CD4-positive, alpha-beta T cell (primary cell): ENCODE results near the gene ZFAND6. TPM values are rescaled to one million over a fixed set of nuclear protein-coding genes. Genes with fewer than 3 reads are reported as not detected.
"Not testable (repeated sequence)": the region's sequence is repeated elsewhere in the genome, so short reads cannot be mapped to it uniquely, and the experiment has no call there.

Source experiments
- ATAC-seq: fragments of 200-7000 bp; cut with Tn5 transposase; one replicate; pipeline ENCODE4 v1.10.0; 2022; ENCODE audit warnings: mild to moderate bottlenecking; ENCODE audit not compliant: poor library complexity
- CTCF ChIA-PET: fragments of 350-600 bp; sonication (Branson Sonifier 250); formaldehyde crosslinking; loops from one replicate; lab custom pipeline; 2021; ENCODE audit warnings: antibody characterized with exemption, inconsistent platforms; lab: Charles Lee
- POLR2A ChIA-PET: fragments of 350-600 bp; sonication (Branson Sonifier 250); formaldehyde crosslinking; loops from one replicate; lab custom pipeline; 2021; ENCODE audit warnings: antibody characterized with exemption, inconsistent platforms; lab: Charles Lee
- DNase-seq, 14 experiments: peaks; one replicate each; pipeline ENCODE4 v3.0.0-alpha.2; 2013 to 2020; ENCODE audit warnings: mixed read lengths in 2 of 14
- H3K27ac ChIP-seq, 2 donors: one replicate each; pipeline versions ENCODE4 v1.5.1 to v1.7.0; 2013; ENCODE audit warnings: low read length in 2 of 2, low read depth in 1 of 2, mild to moderate bottlenecking in 1 of 2
- H3K27me3 ChIP-seq, 2 experiments: 1 replicate in 1 of 2; 2 replicates in 1 of 2; pipeline versions ENCODE4 v1.6.1 to v1.7.0; 2013; ENCODE audit warnings: low read length in 2 of 2, control low read depth in 1 of 2, mild to moderate bottlenecking in 1 of 2, moderate library complexity in 1 of 2; ENCODE audit not compliant: insufficient read depth in 2 of 2, control insufficient read depth in 1 of 2
- H3K36me3 ChIP-seq: one replicate; pipeline ENCODE4 v1.6.1; 2013; ENCODE audit warnings: low read length, control low read depth; ENCODE audit not compliant: insufficient read depth
- H3K4me1 ChIP-seq: one replicate; pipeline ENCODE4 v1.6.1; 2013; ENCODE audit warnings: low read length, control low read depth; ENCODE audit not compliant: insufficient read depth
- H3K4me3 ChIP-seq: one replicate; pipeline ENCODE4 v1.5.1; 2013; ENCODE audit warnings: mild to moderate bottlenecking, low read length, moderate library complexity
- H3K9me3 ChIP-seq, 2 experiments: 1 replicate in 1 of 2; 2 replicates in 1 of 2; pipeline versions ENCODE4 v1.6.1 to v1.7.0; 2013; ENCODE audit warnings: low read length in 2 of 2, mild to moderate bottlenecking in 2 of 2, control low read depth in 1 of 2, moderate library complexity in 1 of 2; ENCODE audit not compliant: control insufficient read depth in 1 of 2, insufficient read depth in 1 of 2
- H3K27ac Mint-ChIP-seq: one replicate; pipeline ENCODE4 v1.8.0; 2020; ENCODE audit warnings: mixed read lengths
- H3K27me3 Mint-ChIP-seq: one replicate; pipeline ENCODE4 v1.8.0; 2021; ENCODE audit warnings: mixed read lengths
- H3K36me3 Mint-ChIP-seq: one replicate; pipeline ENCODE4 v1.8.0; 2021; ENCODE audit warnings: low read depth, mixed read lengths
- H3K4me1 Mint-ChIP-seq: one replicate; pipeline ENCODE4 v1.8.0; 2021; ENCODE audit warnings: low read depth, mixed read lengths
- H3K4me3 Mint-ChIP-seq: one replicate; pipeline ENCODE4 v1.8.0; 2020; ENCODE audit warnings: mild to moderate bottlenecking, mixed read lengths
- H3K9me3 Mint-ChIP-seq: one replicate; pipeline ENCODE4 v1.8.0; 2020; ENCODE audit warnings: mixed read lengths
- intact Hi-C, 2 experiments: fragments of 100-400 bp; cut with DNase I in 1 of 2; cut with micrococcal nuclease in 1 of 2; formaldehyde crosslinking; loops; one replicate each; pipeline versions ENCODE4 v1.15.1 to v1.9.0; 2023 to 2025; cut with DNase I, micrococcal nuclease
- total RNA-seq, 174 experiments: library from RNA in 2 of 174; stranded (reverse) in 2 of 174; gene quantifications; one replicate each; pipeline ENCODE4 v1.2.3 and lab custom pipeline; 2021 to 2026
- TF ChIP-seq, protein P1 (sequence below): fragments of 200-600 bp; IDR thresholded peaks from one replicate; pipeline ENCODE4 v1.8.0; 2022; ENCODE audit warnings: antibody characterized with exemption, mild to moderate bottlenecking

The ZFAND6 gene
- total RNA-seq, 2 experiments from 2014 or later, result 65.5 to 69.2 TPM

DNA sequence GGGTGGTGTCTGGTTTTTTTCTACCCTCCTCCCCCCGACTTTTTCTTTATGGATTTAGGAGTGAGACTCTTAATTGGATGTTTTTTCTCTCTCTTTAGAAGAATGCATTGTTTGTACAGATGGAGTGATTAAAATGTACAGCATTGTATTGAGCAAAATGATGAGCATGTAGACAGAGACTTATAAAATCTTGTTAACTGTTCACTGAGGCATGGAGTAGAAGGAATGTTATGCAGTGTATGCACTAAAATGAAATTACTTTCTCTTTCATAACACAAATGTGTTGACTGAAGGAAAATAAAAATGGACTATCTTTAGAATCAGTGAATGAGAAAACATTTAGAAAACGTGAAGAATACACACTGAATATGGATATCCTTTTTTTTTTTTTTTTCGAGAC, 39.8 kb downstream of the ZFAND6 start:
- peaks cover 24% of the 10 kb centered on the region for H3K36me3 Mint-ChIP-seq
- H3K4me1 Mint-ChIP-seq, result peaks cover 53% of the 10 kb centered on the region
- ATAC-seq (no peak), DNase-seq (no peak)
- H3K9me3 Mint-ChIP-seq, result no peaks in the 10 kb centered on the region
- H3K27ac Mint-ChIP-seq, result no peak overlapping the region
- no peak overlapping the region for H3K27ac ChIP-seq
- H3K9me3 ChIP-seq, result no peaks in the 10 kb centered on the region
- ChIA-PET CTCF (no interaction called here), POLR2A (no interaction called here)
- no peaks in the 10 kb centered on the region for H3K4me1 ChIP-seq
- TF ChIP-seq, protein P1, sequence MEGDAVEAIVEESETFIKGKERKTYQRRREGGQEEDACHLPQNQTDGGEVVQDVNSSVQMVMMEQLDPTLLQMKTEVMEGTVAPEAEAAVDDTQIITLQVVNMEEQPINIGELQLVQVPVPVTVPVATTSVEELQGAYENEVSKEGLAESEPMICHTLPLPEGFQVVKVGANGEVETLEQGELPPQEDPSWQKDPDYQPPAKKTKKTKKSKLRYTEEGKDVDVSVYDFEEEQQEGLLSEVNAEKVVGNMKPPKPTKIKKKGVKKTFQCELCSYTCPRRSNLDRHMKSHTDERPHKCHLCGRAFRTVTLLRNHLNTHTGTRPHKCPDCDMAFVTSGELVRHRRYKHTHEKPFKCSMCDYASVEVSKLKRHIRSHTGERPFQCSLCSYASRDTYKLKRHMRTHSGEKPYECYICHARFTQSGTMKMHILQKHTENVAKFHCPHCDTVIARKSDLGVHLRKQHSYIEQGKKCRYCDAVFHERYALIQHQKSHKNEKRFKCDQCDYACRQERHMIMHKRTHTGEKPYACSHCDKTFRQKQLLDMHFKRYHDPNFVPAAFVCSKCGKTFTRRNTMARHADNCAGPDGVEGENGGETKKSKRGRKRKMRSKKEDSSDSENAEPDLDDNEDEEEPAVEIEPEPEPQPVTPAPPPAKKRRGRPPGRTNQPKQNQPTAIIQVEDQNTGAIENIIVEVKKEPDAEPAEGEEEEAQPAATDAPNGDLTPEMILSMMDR, result no peak
- intact Hi-C loops, result no loop called here
- no peak overlapping the region for H3K4me3 ChIP-seq
- no peak overlapping the region for H3K4me3 Mint-ChIP-seq
- no peaks in the 10 kb centered on the region for H3K27me3 Mint-ChIP-seq
- no peaks in the 10 kb centered on the region for H3K27me3 ChIP-seq
- H3K36me3 ChIP-seq, result no peaks in the 10 kb centered on the region

- H3K9me3 Mint-ChIP-seq, CTCF ChIA-PET, H3K27me3 Mint-ChIP-seq, ATAC-seq, H3K4me3 Mint-ChIP-seq, H3K9me3 ChIP-seq, H3K4me3 ChIP-seq, H3K36me3 ChIP-seq, H3K27me3 ChIP-seq, intact Hi-C loops, H3K27ac Mint-ChIP-seq, POLR2A ChIA-PET, H3K27ac ChIP-seq, H3K4me1 ChIP-seq, DNase-seq: not testable (repeated sequence)
- Mint-ChIP-seq H3K4me1 (peaks cover 53% of the 10 kb centered on the region), H3K36me3 (peaks cover 28% of the 10 kb centered on the region)
These were observed 40.2 kb downstream of the ZFAND6 start for GRCh38 chr15:80099662-80100061.

GRCh38 chr15:80100247-80100646, 40.8 kb downstream of the ZFAND6 start:
- Mint-ChIP-seq H3K9me3 (no peaks in the 10 kb centered on the region), H3K27me3 (no peaks in the 10 kb centered on the region), H3K36me3 (peaks cover 25% of the 10 kb centered on the region), H3K4me3 (no peak overlapping the region), H3K27ac (no peak overlapping the region), H3K4me1 (peaks cover 54% of the 10 kb centered on the region)
- no peaks in the 10 kb centered on the region for H3K27me3 ChIP-seq
- H3K9me3 ChIP-seq, result no peaks in the 10 kb centered on the region
- ChIA-PET CTCF (no interaction called here), POLR2A (no interaction called here)
- no peaks in the 10 kb centered on the region for H3K36me3 ChIP-seq
- H3K4me3 ChIP-seq, result no peak overlapping the region
- H3K4me1 ChIP-seq, result no peaks in the 10 kb centered on the region
- intact Hi-C loops, result no loop called here
- no peak for ATAC-seq
- DNase-seq, result no peak
- no peak overlapping the region for H3K27ac ChIP-seq
- TF ChIP-seq, protein P1, result no peak

DNA sequence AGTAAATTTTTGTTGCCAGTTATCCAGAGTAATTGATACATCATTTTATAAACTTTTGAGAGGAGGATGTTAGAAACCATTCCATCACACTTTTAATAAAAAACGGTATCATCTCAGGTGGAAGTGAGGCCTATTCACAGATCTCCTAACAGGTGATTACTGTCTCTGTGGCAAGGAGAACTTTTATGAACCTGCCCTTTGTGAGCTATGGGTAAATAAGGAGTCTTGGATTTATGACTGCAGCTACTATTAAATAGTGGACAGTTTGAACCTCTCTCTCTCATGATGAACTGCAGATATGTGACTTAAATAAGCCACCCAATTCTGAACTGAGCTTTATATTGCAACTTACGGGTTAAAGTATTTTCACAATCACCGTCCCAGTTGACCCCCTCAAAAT, 45.7 kb downstream of the ZFAND6 start:
- TF ChIP-seq, protein P1, result no peak
- Mint-ChIP-seq H3K9me3 (no peaks in the 10 kb centered on the region), H3K36me3 (peaks cover 20% of the 10 kb centered on the region), H3K4me3 (no peak overlapping the region), H3K27ac (no peak overlapping the region), H3K4me1 (peaks cover 68% of the 10 kb centered on the region), H3K27me3 (no peaks in the 10 kb centered on the region)
- ChIA-PET CTCF (interaction anchor here (1.0 kb wide), 1 partner anchor 34 kb away, joined by 3 read pairs; no protein-coding TSS in a partner anchor), POLR2A (interaction anchor here (0.6 kb wide), 1 partner anchor 9 kb away, joined by 3 read pairs; no protein-coding TSS in a partner anchor)
- Histone ChIP-seq H3K27ac (no peak overlapping the region), H3K36me3 (no peaks in the 10 kb centered on the region), H3K4me3 (no peak overlapping the region), H3K9me3 (no peaks in the 10 kb centered on the region), H3K4me1 (no peaks in the 10 kb centered on the region), H3K27me3 (no peaks in the 10 kb centered on the region)
- ATAC-seq (no peak), DNase-seq (no peak)
- intact Hi-C loops, result no loop called here
